Measurements from ENCODE around the gene BRD4.

DNA sequence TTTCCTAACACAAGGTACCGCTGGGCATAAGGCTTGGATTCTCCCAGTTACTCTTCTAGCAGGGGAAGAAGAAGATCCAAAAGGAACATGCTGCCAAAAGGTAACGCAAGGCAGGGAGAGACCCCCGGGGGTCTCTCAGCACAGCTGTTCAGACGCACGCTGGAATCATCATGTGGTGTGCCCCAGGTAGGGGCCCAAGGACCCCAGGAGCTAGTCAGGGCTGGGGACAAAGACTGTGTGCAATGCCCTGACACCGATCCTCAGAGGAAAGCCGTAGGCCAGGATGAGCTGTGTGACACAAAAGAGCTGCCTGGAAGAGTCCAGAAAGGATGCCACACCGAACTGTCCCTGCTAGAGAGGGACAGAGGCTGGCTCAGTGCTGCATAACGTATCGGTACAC, 77.8 kb downstream of the BRD4 start:
- TF ChIP-seq, protein P1, sequence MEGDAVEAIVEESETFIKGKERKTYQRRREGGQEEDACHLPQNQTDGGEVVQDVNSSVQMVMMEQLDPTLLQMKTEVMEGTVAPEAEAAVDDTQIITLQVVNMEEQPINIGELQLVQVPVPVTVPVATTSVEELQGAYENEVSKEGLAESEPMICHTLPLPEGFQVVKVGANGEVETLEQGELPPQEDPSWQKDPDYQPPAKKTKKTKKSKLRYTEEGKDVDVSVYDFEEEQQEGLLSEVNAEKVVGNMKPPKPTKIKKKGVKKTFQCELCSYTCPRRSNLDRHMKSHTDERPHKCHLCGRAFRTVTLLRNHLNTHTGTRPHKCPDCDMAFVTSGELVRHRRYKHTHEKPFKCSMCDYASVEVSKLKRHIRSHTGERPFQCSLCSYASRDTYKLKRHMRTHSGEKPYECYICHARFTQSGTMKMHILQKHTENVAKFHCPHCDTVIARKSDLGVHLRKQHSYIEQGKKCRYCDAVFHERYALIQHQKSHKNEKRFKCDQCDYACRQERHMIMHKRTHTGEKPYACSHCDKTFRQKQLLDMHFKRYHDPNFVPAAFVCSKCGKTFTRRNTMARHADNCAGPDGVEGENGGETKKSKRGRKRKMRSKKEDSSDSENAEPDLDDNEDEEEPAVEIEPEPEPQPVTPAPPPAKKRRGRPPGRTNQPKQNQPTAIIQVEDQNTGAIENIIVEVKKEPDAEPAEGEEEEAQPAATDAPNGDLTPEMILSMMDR (IDR thresholded peaks at IDR 0.05; ENCODE audit: borderline replicate concordance, extremely low read depth, low read length, poor library complexity, severe bottlenecking) = no peak
- TF ChIP-seq EZH2 (IDR thresholded peaks at IDR 0.05; ENCODE audit: borderline replicate concordance, low read depth, low read length, severe bottlenecking) = no peak

Measured in DND-41 (cell line).